Tibial nerve (tissue), 4 donors: ENCODE results near the gene GNAT1.

ENCODE experiments used
- EP300 ChIP-seq, 2 donors: sonication (generic); formaldehyde crosslinking; IDR thresholded peaks; one replicate each; pipeline ENCODE4 v1.6.1; 2017; ENCODE audit warnings: antibody characterized with exemption in 2 of 2, mild to moderate bottlenecking in 1 of 2
- TF ChIP-seq, protein P1 (sequence below), 5 experiments: fragments of 200-600 bp in 3 of 5; fragments of 450-650 bp in 2 of 5; sonication (generic) in 3 of 5; IDR thresholded peaks; one replicate each; pipeline ENCODE4 v1.5.1; 2016 to 2019; ENCODE audit warnings: antibody characterized with exemption in 5 of 5, mild to moderate bottlenecking in 3 of 5, moderate library complexity in 2 of 5

- TF ChIP-seq EP300 (IDR thresholded peaks at IDR 0.05) = no peak
- TF ChIP-seq, protein P1, sequence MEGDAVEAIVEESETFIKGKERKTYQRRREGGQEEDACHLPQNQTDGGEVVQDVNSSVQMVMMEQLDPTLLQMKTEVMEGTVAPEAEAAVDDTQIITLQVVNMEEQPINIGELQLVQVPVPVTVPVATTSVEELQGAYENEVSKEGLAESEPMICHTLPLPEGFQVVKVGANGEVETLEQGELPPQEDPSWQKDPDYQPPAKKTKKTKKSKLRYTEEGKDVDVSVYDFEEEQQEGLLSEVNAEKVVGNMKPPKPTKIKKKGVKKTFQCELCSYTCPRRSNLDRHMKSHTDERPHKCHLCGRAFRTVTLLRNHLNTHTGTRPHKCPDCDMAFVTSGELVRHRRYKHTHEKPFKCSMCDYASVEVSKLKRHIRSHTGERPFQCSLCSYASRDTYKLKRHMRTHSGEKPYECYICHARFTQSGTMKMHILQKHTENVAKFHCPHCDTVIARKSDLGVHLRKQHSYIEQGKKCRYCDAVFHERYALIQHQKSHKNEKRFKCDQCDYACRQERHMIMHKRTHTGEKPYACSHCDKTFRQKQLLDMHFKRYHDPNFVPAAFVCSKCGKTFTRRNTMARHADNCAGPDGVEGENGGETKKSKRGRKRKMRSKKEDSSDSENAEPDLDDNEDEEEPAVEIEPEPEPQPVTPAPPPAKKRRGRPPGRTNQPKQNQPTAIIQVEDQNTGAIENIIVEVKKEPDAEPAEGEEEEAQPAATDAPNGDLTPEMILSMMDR (IDR thresholded peaks at IDR 0.05) = no peak
Observed at GRCh38 chr3:50230104-50230793, 38.8 kb downstream of the GNAT1 start.
